Stimulated activated CD8-positive, alpha-beta memory T cell treated with anti-CD3 and anti-CD28 coated beads, Interleukin-12 subunit alpha, Interleukin-12 subunit beta, amount 100 ng/mL, for 24 hours (primary cell): ENCODE data around the gene SFT2D1.

Source experiments
- DNase-seq: peaks from one replicate; pipeline ENCODE4 v3.0.0-alpha.2; 2020; ENCODE audit errors: extremely low read depth

SFT2D1 gene

GRCh38 chr6:166334878-166335277 lies 7.5 kb downstream of the SFT2D1 start:
- DNase-seq, result no peak

- no peak for DNase-seq
Observed at GRCh38 chr6:166333172-166333995, 9.0 kb downstream of the SFT2D1 start.

GRCh38 chr6:166331503-166332415 lies 10.6 kb downstream of the SFT2D1 start:
- no peak for DNase-seq

GRCh38 chr6:166330612-166331011 lies 11.7 kb downstream of the SFT2D1 start:
- DNase-seq, result no peak

GRCh38 chr6:166325383-166326042 lies 16.8 kb downstream of the SFT2D1 start:
- DNase-seq, result no peak

GRCh38 chr6:166323395-166323794 lies 18.9 kb downstream of the SFT2D1 start:
- DNase-seq, result no peak

- DNase-seq, result no peak
Observed at GRCh38 chr6:166318649-166319600, 23.4 kb downstream of the SFT2D1 start.

GRCh38 chr6:166318227-166318626 lies 24.1 kb downstream of the SFT2D1 start:
- no peak for DNase-seq

GRCh38 chr6:166317261-166318212 lies 24.8 kb downstream of the SFT2D1 start:
- DNase-seq, result no peak

GRCh38 chr6:166315436-166315835 lies 26.9 kb downstream of the SFT2D1 start:
- DNase-seq, result no peak

- no peak for DNase-seq
Observed at GRCh38 chr6:166314454-166314853, 27.9 kb downstream of the SFT2D1 start.

GRCh38 chr6:166313255-166314070 lies 28.9 kb downstream of the SFT2D1 start:
- DNase-seq, result no peak

GRCh38 chr6:166312832-166313231 lies 29.5 kb downstream of the SFT2D1 start:
- no peak for DNase-seq

- no peak for DNase-seq
Observed at GRCh38 chr6:166310634-166311033, 31.7 kb downstream of the SFT2D1 start.

GRCh38 chr6:166309977-166310376 lies 32.4 kb downstream of the SFT2D1 start:
- DNase-seq, result no peak

- DNase-seq, result no peak
Observed at GRCh38 chr6:166308769-166309589, 33.4 kb downstream of the SFT2D1 start.

- DNase-seq, result no peak
Observed at GRCh38 chr6:166308033-166308768, 34.1 kb downstream of the SFT2D1 start, which contains the start of gene PRR18. Gene PRR18, minus strand, starts transcription at chr6:166308392. Its CDS starts 250 bp downstream, at chr6:166308142.
